ENCODE measurements around the gene ZNF346.
A peak's percentile ranks its signal among the peaks of the same experiment; 100 is the strongest.

Gene ZNF346

GRCh38 chr5:177071666-177072385 lies 49.3 kb downstream of the ZNF346 start:
- peak; percentile 78 for DNase-seq

DNA sequence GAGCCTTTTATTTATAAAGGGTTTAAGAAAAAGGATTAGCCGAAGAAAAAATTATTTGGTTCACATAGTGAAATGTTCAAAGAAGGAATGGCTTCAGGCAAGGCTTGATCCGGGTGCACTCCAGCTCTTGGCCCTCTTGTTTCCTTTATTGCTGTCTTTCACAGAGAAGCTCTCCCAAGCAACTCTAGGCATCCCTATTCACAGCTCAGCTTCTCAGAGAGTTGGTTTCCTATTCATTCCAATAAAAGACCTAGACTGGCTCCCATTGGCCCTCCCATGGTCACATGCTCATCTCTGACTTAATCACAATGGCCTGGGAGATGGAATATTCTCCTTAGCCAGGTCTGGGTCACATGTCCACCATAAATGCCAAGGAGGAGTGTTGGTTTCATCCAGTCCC lies 54.8 kb downstream of the ZNF346 start:
- no peak for DNase-seq

- no peak for DNase-seq
Measured at GRCh38 chr5:177079606-177080005, 57.1 kb downstream of the ZNF346 start.

GRCh38 chr5:177080265-177080664 lies 57.8 kb downstream of the ZNF346 start:
- DNase-seq, result no peak

- no peak for DNase-seq
Measured at GRCh38 chr5:177081859-177082258, 59.4 kb downstream of the ZNF346 start.

DNA sequence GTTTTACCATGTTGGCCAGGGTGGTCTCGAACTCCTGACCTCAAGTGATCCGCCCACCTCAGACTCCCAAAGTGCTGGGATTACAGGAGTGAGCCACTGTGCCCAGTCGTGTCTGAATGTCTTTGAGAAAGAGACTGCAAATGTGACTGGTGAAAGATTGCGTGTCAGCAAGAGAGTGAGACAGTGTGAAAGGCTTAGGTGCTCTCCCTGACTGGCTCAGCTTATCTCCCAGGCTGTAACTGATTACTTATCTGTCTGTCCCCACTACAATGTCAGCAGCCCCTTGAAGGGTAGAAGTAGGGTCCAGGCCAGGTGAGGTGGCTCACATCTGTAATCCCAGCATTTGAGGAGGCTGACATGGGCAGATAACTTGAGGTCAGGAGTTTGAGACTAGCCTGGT lies 60.9 kb downstream of the ZNF346 start:
- DNase-seq, result no peak

- no peak for DNase-seq
Measured at GRCh38 chr5:177084175-177084574, 61.7 kb downstream of the ZNF346 start.

- DNase-seq, result no peak
Measured at GRCh38 chr5:177085985-177086653, 63.6 kb downstream of the ZNF346 start.

DNA sequence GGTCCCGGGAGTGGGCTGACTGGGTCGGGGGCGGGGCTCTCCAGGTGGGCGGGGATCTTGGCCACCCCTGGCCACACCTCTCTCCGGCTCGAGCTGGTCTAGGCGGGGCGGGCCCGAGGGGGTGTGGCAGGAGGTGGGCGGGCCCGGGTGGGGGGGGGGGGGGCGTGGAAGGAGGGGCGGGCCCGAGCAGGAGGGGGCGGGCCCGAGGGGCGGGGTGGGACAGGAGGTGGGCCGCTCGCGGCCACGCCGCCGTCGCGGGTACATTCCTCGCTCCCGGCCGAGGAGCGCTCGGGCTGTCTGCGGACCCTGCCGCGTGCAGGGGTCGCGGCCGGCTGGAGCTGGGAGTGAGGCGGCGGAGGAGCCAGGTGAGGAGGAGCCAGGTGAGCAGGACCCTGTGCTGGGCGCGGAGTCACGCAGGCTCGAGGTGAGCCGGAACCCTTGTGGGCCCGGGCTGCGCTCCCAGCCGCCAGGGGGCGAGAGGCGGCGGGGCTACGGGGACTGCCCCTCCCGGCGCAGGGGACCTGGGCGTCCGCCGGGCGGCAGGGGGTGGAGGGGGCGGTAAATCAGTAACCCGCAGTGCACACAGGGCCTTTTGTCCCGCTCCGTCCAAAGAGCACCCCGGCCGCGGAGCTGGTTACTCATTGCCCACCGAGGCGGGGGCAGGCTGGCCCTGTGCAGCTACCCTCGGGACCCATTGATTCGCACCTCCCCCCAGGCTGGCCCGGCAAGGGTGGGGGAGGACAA lies 64.3 kb downstream of the ZNF346 start, which contains the start of gene FGFR4:
FGFR4 (plus strand) TSS at position 262 of the 744 bp plus-strand sequence. CDS start 2,688 bp downstream, outside the sequence.
- peak; percentile 77 for DNase-seq

- DNase-seq, result no peak
Measured at GRCh38 chr5:177087398-177088005, 65.0 kb downstream of the ZNF346 start.

- DNase-seq, result no peak
Measured at GRCh38 chr5:177089127-177089526, 66.6 kb downstream of the ZNF346 start.

- DNase-seq, result no peak
Measured at GRCh38 chr5:177089825-177090641, 67.5 kb downstream of the ZNF346 start.

DNA sequence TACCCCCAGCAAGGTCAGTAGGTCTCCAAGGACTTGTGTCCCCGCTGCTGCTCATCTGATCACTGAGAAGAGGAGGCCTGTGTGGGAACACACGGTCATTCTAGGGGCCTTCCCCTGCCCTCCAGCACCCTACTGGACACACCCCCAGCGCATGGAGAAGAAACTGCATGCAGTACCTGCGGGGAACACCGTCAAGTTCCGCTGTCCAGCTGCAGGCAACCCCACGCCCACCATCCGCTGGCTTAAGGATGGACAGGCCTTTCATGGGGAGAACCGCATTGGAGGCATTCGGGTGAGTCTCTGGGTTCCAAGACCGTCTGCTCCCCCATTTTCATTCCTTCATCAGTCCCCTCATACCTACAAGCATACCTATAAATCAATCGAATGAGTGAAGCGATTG lies 68.3 kb downstream of the ZNF346 start:
- DNase-seq, result no peak

DNA sequence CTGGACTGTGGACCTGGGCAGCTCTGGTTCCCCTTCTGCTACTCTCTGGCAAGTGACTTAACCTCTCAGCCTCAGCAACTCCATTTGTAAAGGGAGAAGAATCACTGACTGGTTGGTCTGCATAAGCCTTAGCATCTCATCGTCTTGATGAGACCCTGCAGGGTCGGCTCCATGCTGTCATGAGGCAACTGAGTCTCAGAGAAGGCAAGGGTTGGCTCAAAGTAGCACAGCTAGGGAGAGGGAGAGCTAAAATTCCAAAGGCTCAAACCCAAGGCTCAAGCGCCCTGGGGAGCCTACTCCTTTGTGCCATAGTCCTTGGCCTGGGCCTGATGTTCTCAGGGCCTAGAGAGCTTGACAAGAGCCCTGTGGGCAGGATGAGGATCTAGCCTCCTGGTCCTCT lies 68.7 kb downstream of the ZNF346 start:
- DNase-seq, result no peak

GRCh38 chr5:177092178-177093081 lies 69.9 kb downstream of the ZNF346 start:
- DNase-seq, result no peak

- DNase-seq, result no peak
Measured at GRCh38 chr5:177093082-177093712, 70.7 kb downstream of the ZNF346 start.

DNA sequence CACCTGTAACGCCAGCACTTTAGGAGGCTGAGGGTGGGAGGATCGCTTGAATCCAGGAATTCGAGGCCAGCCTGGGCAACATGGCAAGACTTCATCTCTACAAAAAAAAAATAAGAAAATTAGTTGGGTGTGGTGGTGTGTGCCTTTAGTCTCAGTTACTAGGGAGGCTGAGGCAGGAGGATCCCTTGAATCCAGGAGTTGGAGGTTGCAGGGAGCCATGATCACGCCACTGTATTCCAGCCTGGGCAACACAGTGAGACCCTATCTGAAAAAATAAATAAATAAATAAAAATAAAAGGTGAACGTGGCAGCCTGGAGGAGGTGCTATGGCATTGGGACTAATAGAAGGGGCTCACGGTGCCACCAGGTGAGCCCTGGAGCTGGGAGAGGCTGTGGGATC lies 71.3 kb downstream of the ZNF346 start:
- no peak for DNase-seq

GRCh38 chr5:177094224-177095087 lies 72.0 kb downstream of the ZNF346 start:
- no peak for DNase-seq

GRCh38 chr5:177095088-177095669 lies 72.7 kb downstream of the ZNF346 start:
- DNase-seq, result no peak
